Measurements from ENCODE around the gene SMYD3. TPM values are rescaled to one million over a fixed set of nuclear protein-coding genes. Genes with fewer than 3 reads are reported as not detected.
A peak's percentile ranks its signal among the peaks of the same experiment; 100 is the strongest.

Gene SMYD3
- total and polyA plus RNA-seq, 2 donors (not counting 1 experiment from before 2014, with no cell fraction given), result 69.4 to 83.1 TPM

- Histone ChIP-seq H3K4me3 (replicated peaks in 1 of 4; ENCODE audit: control extremely low read depth in 1 of 4, insufficient read depth in 1 of 4, low read depth in 3 of 4, low read length in 4 of 4) (no peak overlapping the region), H3K79me2 (ENCODE audit: control insufficient read depth, insufficient read depth, low read length) (no peaks in the 10 kb centered on the region), H2AFZ (ENCODE audit: low read length) (no peak overlapping the region), H4K20me1 (ENCODE audit: control insufficient read depth, extremely low read depth, insufficient read depth, low read length) (no peaks in the 10 kb centered on the region), H3K27ac (ENCODE audit: insufficient read depth, low read length) (no peak overlapping the region), H3K4me1 (ENCODE audit: control insufficient read depth, extremely low read depth, insufficient read depth, low read length) (peaks cover 3% of the 10 kb centered on the region), H3K9me3 (ENCODE audit: control insufficient read depth, insufficient read depth, low read depth, low read length) (no peaks in the 10 kb centered on the region), H3K9ac (ENCODE audit: insufficient read depth, low read length) (no peak overlapping the region), H3K27me3 (ENCODE audit: control insufficient read depth, insufficient read depth, low read length) (no peaks in the 10 kb centered on the region), H3K4me2 (ENCODE audit: extremely low read depth, insufficient read depth, low read length) (no peak overlapping the region), H3K36me3 (ENCODE audit: control insufficient read depth, insufficient read depth, low read length) (no peaks in the 10 kb centered on the region)
- TF ChIP-seq EZH2 (IDR thresholded peaks at IDR 0.05; ENCODE audit: low read length, missing control alignments), result no peak
- TF ChIP-seq, protein P1, sequence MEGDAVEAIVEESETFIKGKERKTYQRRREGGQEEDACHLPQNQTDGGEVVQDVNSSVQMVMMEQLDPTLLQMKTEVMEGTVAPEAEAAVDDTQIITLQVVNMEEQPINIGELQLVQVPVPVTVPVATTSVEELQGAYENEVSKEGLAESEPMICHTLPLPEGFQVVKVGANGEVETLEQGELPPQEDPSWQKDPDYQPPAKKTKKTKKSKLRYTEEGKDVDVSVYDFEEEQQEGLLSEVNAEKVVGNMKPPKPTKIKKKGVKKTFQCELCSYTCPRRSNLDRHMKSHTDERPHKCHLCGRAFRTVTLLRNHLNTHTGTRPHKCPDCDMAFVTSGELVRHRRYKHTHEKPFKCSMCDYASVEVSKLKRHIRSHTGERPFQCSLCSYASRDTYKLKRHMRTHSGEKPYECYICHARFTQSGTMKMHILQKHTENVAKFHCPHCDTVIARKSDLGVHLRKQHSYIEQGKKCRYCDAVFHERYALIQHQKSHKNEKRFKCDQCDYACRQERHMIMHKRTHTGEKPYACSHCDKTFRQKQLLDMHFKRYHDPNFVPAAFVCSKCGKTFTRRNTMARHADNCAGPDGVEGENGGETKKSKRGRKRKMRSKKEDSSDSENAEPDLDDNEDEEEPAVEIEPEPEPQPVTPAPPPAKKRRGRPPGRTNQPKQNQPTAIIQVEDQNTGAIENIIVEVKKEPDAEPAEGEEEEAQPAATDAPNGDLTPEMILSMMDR (conservative IDR thresholded peaks at IDR 0.05 in 1 of 2, IDR thresholded peaks at IDR 0.05 in 1 of 2; ENCODE audit: low read depth in 1 of 2, low read length in 2 of 2), result no peak
- DNase-seq (ENCODE audit: low read depth in 2 of 2), result no peak
Observed at GRCh38 chr1:246145900-246146299, 361.2 kb downstream of the SMYD3 start.

DNA sequence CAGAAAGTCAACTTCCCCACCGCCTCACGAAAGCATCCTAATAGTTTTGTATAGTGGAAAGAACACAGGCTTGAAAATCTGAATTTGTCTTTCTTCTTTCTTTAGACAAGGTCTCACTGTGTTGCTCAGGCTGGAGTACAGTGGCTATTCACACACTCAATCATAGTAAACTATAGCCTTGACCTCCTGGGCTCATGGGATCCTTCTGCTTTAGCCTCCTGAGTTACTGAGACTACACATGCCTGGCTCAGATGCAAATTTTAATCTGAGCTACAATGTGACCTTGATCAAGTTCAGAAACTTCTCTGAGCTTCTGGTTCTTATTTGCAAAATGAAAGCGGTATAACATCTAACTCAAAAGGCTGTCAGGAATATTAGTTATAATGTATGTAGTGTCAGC, 362.1 kb downstream of the SMYD3 start:
- peaks cover 6% of the 10 kb centered on the region for H3K4me1 ChIP-seq (ENCODE audit: control insufficient read depth, extremely low read depth, insufficient read depth, low read length)
- no peak overlapping the region for H2AFZ ChIP-seq (ENCODE audit: low read length)
- H3K27ac ChIP-seq (ENCODE audit: insufficient read depth, low read length), result no peak overlapping the region
- H3K9ac ChIP-seq (ENCODE audit: insufficient read depth, low read length), result no peak overlapping the region
- no peaks in the 10 kb centered on the region for H3K27me3 ChIP-seq (ENCODE audit: control insufficient read depth, insufficient read depth, low read length)
- H3K4me3 ChIP-seq (replicated peaks in 1 of 4; ENCODE audit: control extremely low read depth in 1 of 4, insufficient read depth in 1 of 4, low read depth in 3 of 4, low read length in 4 of 4), result no peak overlapping the region
- no peaks in the 10 kb centered on the region for H3K9me3 ChIP-seq (ENCODE audit: control insufficient read depth, insufficient read depth, low read depth, low read length)
- no peaks in the 10 kb centered on the region for H3K36me3 ChIP-seq (ENCODE audit: control insufficient read depth, insufficient read depth, low read length)
- no peaks in the 10 kb centered on the region for H3K79me2 ChIP-seq (ENCODE audit: control insufficient read depth, insufficient read depth, low read length)
- no peak overlapping the region for H3K4me2 ChIP-seq (ENCODE audit: extremely low read depth, insufficient read depth, low read length)
- no peak for DNase-seq (ENCODE audit: low read depth in 2 of 2)
- H4K20me1 ChIP-seq (ENCODE audit: control insufficient read depth, extremely low read depth, insufficient read depth, low read length), result no peaks in the 10 kb centered on the region
- no peak for TF ChIP-seq EZH2 (IDR thresholded peaks at IDR 0.05; ENCODE audit: low read length, missing control alignments)
- TF ChIP-seq, protein P1 (conservative IDR thresholded peaks at IDR 0.05 in 1 of 2, IDR thresholded peaks at IDR 0.05 in 1 of 2; ENCODE audit: low read depth in 1 of 2, low read length in 2 of 2), result no peak

- no peaks in the 10 kb centered on the region for H3K9me3 ChIP-seq (ENCODE audit: control insufficient read depth, insufficient read depth, low read depth, low read length)
- peak; percentile 84 to 97 for DNase-seq (ENCODE audit: low read depth in 2 of 2)
- H3K4me3 ChIP-seq (replicated peaks in 1 of 4; ENCODE audit: control extremely low read depth in 1 of 4, insufficient read depth in 1 of 4, low read depth in 3 of 4, low read length in 4 of 4), result no peak overlapping the region
- no peak overlapping the region for H2AFZ ChIP-seq (ENCODE audit: low read length)
- no peaks in the 10 kb centered on the region for H4K20me1 ChIP-seq (ENCODE audit: control insufficient read depth, extremely low read depth, insufficient read depth, low read length)
- TF ChIP-seq EZH2 (IDR thresholded peaks at IDR 0.05; ENCODE audit: low read length, missing control alignments), result no peak
- TF ChIP-seq, protein P1 (conservative IDR thresholded peaks at IDR 0.05 in 1 of 2, IDR thresholded peaks at IDR 0.05 in 1 of 2; ENCODE audit: low read depth in 1 of 2, low read length in 2 of 2), result no peak
- peak overlapping the region; percentile 71 for H3K27ac ChIP-seq (ENCODE audit: insufficient read depth, low read length)
- H3K79me2 ChIP-seq (ENCODE audit: control insufficient read depth, insufficient read depth, low read length), result no peaks in the 10 kb centered on the region
- no peaks in the 10 kb centered on the region for H3K27me3 ChIP-seq (ENCODE audit: control insufficient read depth, insufficient read depth, low read length)
- peaks cover 14% of the 10 kb centered on the region for H3K4me1 ChIP-seq (ENCODE audit: control insufficient read depth, extremely low read depth, insufficient read depth, low read length)
- no peaks in the 10 kb centered on the region for H3K36me3 ChIP-seq (ENCODE audit: control insufficient read depth, insufficient read depth, low read length)
- H3K4me2 ChIP-seq (ENCODE audit: extremely low read depth, insufficient read depth, low read length), result peak overlapping the region; percentile 4
- H3K9ac ChIP-seq (ENCODE audit: insufficient read depth, low read length), result no peak overlapping the region
Observed at GRCh38 chr1:246142320-246142893, 364.7 kb downstream of the SMYD3 start.
